Sciatic nerve (tissue), 2 donors: ENCODE measurements around the gene STAG2. TPM values are rescaled to one million over a fixed set of nuclear protein-coding genes. Genes with fewer than 3 reads are reported as not detected.
"Not testable (repeated sequence)": the region's sequence is repeated elsewhere in the genome, so short reads cannot be mapped to it uniquely, and the experiment has no call there.

ENCODE experiments used
- ATAC-seq: fragments of 200-7000 bp; cut with Tn5 transposase; one replicate; pipeline ENCODE4 v1.9.1; 2020; ENCODE audit warnings: mild to moderate bottlenecking, moderate library complexity
- DNase-seq: peaks from one replicate; pipeline ENCODE4 v3.0.0-alpha.2; 2020; ENCODE audit warnings: low spot score
- intact Hi-C: fragments of 100-400 bp; cut with DNase I; formaldehyde crosslinking; loops from one replicate; pipeline ENCODE4 v1.14.2; 2022
- total RNA-seq: library from RNA; stranded (reverse); fragmentation: NEBNext Ultra II Directional; extraction: Animal tissue kit (Norgen Biotek cat#: 25700); gene quantifications from one replicate; pipeline ENCODE4 v1.2.1, GENCODE V29; 2021
- donor health status: DM: no; HTN: no; CAD: no.
- donor health status: DM: no; HTN: no; CAD: no.

STAG2 gene
- total RNA-seq, 1 donor from 2014 or later: 98.2 TPM

DNA sequence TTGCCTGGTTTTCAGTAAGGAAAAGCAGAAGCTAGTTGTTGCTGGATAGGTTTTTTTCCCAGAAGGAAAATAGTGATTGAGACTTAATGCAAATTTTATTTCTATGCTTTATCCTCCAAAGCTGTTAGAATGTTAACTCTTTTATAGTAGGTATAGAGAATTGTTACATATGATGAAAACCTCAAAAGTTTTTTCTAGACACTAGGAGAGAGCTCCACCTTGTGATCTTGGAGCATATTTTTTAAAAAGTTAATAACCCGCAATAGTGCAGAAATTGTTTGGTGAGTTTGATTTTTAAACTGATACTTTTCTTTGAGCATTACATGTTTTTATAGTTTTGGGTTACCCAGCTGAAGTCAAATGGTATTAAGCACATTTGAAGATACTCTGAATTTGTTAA lies 56.5 kb downstream of the STAG2 start:
- intact Hi-C loops: no loop called here
- DNase-seq (no peak), ATAC-seq (no peak)

DNA sequence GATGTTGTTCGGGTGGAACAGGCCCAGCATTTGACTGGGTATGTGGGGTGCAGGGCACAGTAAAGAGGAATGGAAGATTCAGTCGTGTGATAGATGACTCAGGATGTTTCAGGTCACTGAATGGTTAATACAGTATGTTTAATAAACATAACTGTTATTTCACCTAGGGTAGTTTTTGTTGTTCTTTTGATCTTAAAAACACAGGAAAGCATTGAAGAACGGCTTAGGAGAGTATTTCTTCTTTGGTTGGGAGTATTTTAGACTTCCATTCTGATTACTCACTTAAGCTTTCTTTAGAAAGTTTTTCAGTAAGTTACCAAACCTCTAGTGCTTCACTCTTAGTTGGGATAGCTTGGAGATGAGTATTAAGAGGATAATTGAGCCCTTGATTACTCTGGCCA lies 62.3 kb downstream of the STAG2 start:
- ATAC-seq (no peak), DNase-seq (no peak)
- intact Hi-C loops: no loop called here

DNA sequence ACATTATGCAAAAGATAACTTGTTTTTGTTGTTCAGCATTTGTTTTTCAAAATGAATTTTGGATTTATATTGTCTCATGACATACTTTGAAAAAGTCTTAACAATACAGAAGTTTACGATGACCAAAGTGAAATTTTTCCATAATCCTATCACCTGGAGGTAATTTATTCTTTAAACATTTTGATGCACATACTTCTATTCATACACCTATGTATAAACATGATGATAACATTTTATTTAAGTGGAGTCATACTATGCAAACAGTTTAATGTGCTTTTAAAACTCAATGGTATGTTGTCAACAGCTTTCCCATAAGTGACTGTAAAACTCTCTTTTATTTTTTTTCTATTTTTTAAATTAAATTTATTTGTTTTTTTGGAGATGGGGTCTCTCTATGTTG lies 65.0 kb downstream of the STAG2 start:
- DNase-seq: no peak
- ATAC-seq: no peak
- intact Hi-C loops: no loop called here

DNA sequence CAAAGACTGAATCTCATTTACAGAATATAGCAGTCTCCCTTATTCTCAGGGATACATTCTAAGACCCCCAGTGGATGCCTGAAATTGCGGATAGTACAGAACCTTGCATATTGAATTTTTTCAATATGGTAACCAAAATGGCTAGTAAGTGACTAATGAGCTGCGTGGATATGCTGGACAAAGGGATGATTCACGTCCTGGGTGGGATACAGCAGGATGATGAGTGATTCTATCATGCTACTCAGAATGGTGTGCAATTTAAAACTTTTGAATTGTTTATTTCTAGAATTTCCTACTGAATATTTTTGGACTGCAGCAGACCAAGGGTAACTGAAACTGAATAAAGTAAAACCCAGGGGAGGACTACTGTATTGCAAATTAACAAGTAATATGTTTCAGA lies 66.7 kb downstream of the STAG2 start:
- no peak for DNase-seq
- no peak for ATAC-seq
- intact Hi-C loops: no loop called here

DNA sequence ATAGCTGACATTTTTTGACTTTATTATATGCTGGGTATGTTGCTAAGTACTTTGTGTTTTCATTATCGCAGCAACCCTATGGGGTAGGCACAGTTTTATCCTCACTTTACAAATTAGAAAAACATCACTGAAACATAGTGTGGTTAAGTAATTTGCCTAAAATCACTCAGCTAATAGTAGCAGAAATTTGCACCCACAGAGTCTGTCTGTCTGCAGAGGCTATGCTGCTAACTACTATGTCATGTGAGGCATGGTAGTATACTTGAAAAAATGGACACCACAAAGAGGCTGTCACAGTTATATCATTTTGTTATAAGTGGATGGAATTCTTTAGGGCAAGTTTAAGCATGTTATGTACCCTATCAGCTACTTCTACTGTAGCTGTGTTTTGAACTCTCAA lies 69.0 kb downstream of the STAG2 start:
- intact Hi-C loops: no loop called here
- DNase-seq (no peak), ATAC-seq (no peak)

DNA sequence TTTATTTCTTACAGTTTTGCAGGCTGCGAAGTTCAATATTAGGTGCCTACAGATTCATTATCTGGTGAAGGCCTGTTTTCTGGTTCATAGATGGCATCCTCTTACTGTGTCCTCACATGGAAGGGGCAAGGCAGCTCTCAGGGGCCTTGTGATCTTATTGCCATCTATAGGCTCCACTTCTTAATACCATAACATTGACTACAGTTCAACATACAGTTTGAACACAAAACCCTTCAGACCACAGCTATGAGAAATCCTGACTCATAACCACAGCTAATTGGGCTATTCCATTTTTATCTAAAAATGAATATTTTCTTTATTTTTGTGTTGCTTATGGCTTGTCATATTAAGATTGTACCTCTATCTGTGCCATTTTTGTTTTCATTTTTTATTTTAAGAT lies 72.3 kb downstream of the STAG2 start:
- intact Hi-C loops: no loop called here
- no peak for DNase-seq
- ATAC-seq: no peak

DNA sequence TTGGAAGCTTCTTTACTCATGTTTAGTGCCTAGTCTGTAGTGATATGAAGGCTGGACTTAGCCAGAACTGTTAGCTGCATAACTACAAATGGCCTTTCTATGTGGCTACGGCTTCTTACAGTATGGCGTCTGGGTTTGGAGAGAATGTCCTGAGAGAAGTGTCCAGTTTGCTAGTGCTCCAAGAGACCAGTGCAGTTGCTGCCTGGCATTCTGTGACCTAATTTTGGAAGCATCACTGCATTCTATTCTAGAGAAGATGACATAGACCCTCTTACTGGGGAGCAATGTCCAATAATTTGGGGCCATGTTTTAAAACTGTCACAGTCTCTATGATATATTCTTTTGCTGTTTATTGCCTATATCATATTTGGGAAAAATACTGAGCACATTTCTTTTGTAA lies 74.2 kb downstream of the STAG2 start:
- ATAC-seq (no peak), DNase-seq (no peak)
- intact Hi-C loops: no loop called here

DNA sequence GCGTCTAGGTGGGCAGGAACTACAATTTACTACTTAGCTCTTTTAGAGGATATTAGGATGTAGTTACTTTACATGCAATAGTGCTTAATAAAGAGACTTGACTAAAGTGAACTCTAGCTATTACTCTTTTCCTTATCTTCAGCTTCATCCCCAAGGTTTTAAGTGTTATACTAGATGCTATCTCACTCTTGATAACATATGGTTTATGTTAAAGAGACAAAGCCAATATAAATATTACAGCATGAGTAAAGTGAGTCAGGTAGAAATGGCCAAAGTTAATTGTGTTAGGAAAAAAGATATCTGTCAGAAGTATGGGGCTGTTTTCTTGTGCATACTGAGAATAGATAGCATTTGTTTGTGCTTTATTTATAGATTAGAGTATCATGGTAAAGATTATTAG lies 80.5 kb downstream of the STAG2 start:
- DNase-seq (no peak), ATAC-seq (no peak)
- intact Hi-C loops: no loop called here

DNA sequence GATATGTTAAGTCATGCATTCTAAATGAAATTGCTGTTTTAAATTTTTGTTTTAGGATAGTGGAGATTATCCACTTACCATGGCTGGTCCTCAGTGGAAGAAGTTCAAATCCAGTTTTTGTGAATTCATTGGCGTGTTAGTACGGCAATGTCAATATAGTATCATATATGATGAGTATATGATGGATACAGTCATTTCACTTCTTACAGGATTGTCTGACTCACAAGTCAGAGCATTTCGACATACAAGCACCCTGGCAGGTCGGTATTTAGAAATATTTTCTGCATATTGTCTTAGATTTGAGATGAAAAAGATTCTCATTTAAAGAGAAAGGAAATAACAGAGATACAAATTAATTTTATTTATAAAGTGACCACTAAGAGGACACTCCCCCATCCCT lies 83.6 kb downstream of the STAG2 start:
- DNase-seq (no peak), ATAC-seq (no peak)
- intact Hi-C loops: no loop called here

DNA sequence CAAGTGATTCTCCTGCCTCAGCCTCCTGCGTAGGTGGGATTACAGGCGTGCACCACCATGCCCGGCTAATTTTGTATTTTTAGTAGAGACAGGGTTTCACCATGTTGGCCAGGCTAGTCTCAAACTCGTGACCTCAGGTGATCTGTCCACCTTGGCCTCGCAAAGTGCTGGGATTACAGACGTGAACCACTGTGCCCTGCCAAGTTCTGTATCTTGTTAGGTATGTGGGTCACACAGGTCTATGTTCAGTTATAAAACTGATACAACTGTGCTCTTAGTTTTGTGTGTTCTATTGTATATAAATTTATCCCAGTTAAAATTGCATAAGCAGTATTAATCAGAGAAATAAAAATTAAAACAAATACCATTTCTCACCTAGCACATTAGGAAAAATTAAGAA lies 122.9 kb downstream of the STAG2 start:
- intact Hi-C loops, ATAC-seq, DNase-seq: not testable (repeated sequence)

DNA sequence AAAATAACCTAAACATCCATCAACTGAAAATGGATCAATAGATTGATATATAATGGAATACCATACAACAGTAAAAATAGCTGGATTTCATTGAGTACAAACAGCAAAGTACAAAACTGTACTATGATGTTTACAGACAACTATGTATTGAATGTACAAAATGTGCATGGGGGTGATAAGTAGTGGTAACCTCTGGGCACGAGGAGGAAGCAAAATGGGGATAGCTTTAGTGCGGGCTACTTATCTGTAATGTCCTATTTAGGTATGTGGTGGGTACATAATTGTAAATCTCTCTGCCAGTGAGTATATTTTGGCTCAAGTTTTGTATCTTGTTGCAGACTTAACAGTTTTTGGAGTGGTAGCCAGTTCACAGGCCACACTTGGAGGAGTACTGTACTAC lies 123.6 kb downstream of the STAG2 start:
- intact Hi-C loops: no loop called here
- ATAC-seq: no peak
- no peak for DNase-seq

DNA sequence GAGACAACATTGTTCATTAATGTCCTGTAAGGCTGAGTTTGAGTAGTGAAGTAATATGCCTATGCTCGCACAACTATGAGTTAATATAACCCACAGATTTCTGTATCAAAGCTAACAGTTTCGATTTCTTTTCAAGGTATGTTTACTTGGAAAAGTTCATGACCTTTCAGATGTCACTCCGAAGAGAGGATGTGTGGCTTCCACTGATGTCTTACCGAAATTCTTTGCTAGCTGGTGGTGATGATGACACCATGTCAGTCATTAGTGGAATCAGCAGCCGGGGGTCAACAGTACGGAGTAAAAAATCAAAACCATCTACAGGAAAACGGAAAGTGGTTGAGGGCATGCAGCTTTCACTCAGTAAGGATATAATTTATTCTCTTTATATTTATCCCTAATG lies 124.9 kb downstream of the STAG2 start:
- ATAC-seq: no peak
- intact Hi-C loops: no loop called here

DNA sequence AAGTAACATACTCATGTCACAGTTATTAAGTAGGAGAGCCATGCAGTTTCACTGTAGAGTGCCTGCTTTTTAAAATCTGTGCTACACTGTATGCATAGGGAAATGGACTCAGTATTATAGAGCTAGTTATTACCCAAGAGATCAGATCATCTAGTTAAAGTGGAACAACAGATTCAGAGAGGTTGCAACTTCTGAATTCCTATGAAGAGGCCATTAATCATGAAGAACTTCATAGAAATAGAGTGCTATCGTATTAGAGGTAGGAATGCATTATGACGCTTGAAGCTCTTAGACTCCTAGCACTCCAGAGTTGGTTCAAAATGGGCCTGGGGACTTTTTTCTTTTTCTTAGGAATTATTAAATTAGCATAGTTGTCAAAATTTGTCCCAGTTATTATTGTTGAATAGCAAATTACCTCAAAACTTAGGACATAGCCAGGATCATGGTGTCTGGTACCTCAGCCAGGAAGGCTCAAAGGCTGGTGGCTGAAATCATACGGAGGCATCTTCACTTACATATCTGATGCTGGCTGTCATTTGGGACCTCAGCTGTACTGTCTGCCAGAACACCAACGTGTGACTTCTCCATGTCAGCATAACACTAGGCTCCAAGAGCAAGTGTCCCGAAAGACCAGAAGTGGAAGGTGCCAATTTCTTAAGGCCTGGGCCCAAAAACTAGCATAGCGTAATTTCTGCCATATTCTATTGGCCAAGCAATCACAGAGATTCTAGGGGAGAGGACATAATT lies 125.7 kb downstream of the STAG2 start:
- intact Hi-C loops: no loop called here
- ATAC-seq (no peak), DNase-seq (no peak)

More for the DNA sequence above, 124.9 kb downstream of the STAG2 start:
- no peak for DNase-seq

DNA sequence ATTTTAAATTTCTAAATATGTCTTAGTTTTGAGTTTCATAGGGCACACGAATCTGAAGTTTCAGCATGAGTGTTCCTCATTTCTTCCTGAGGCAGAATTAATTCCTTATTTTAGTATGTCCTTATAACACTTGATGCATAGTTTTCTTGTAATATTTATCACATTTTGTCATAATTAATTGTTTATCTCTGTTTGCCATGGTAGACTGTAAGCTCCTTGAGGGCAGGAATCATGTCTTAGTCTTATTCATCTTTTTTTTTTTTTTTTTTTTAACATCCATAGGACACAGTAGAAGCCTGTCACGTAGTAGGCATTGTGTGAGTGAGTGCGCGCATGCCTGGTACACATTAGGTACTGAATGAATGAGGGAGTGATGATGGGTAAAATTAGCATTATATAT lies 131.7 kb downstream of the STAG2 start:
- ATAC-seq: no peak
- DNase-seq: no peak
- intact Hi-C loops: no loop called here

DNA sequence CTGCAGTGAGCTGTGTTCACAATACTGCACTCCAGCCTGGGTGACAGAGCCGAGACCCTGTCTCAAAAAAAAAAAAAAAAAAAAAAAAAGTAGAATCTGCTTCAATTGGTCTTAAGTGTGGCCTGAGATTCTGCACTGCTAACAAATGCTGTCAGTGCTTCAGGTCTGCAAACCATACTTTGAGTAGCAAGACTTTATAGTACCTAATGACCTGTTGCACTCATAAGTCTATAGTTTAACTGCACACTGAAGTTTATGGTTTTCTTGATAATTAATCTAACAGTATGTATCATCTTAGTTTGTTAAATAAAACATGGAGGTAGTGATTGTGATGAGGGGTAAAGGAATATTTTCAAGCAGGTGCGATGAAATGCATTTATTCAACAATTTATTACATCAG lies 135.6 kb downstream of the STAG2 start:
- ATAC-seq: peak; percentile 13
- no peak for DNase-seq
- intact Hi-C loops: no loop called here

DNA sequence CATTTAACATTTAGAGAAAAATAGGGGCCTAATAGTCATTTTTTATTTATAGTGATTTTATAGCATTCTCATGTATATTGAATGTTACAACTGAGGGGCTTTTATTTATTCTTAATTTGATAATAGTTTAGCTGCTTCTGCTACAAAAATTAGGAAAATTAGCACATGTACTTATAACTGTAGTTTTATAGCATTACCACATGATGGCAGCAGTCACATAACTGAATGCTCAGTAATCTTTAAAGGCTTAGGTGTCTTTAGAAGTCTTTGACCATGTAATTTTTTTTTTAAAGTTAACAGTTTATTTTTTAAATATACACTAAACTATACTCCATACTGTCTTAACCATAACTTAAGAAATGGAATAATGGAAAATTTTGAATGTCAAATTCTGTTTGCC lies 136.6 kb downstream of the STAG2 start:
- DNase-seq (no peak), ATAC-seq (no peak)
- intact Hi-C loops: no loop called here

DNA sequence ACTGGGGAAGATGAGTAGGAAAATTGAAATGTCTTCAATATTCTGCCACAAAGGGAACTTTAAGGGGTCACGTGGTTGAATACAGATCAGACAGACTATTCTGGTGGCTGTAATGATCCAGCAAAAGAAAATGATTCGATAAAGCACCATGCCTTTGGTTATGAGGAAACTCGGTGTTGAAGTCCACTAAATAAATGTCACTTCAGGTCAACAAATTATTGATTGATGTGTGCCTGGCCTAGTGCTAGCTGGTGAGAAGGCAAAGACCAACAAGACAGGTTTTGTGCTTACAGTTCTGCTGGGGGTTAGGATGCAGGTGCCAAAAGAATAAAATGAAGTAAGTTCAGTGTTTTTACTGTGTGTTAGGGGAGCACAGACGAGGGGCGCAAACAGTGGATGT lies 142.5 kb downstream of the STAG2 start:
- intact Hi-C loops: no loop called here
- DNase-seq (no peak), ATAC-seq (no peak)

DNA sequence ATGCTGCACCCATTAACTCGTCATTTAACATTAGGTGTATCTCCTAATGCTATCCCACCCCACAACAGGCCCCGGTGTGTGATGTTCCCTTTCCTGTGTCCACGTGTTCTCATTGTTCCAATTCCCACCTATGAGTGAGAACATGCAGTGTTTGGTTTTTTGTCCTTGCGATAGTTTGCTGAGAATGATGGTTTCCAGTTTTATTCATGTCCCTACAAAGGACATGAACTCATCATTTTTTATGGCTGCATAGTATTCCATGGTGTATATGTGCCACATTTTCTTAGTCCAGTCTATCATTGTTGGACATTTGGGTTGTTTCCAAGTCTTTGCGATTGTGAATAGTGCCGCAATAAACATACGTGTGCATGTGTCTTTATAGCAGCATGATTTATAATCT lies 143.0 kb downstream of the STAG2 start:
- DNase-seq, intact Hi-C loops: not testable (repeated sequence)

DNA sequence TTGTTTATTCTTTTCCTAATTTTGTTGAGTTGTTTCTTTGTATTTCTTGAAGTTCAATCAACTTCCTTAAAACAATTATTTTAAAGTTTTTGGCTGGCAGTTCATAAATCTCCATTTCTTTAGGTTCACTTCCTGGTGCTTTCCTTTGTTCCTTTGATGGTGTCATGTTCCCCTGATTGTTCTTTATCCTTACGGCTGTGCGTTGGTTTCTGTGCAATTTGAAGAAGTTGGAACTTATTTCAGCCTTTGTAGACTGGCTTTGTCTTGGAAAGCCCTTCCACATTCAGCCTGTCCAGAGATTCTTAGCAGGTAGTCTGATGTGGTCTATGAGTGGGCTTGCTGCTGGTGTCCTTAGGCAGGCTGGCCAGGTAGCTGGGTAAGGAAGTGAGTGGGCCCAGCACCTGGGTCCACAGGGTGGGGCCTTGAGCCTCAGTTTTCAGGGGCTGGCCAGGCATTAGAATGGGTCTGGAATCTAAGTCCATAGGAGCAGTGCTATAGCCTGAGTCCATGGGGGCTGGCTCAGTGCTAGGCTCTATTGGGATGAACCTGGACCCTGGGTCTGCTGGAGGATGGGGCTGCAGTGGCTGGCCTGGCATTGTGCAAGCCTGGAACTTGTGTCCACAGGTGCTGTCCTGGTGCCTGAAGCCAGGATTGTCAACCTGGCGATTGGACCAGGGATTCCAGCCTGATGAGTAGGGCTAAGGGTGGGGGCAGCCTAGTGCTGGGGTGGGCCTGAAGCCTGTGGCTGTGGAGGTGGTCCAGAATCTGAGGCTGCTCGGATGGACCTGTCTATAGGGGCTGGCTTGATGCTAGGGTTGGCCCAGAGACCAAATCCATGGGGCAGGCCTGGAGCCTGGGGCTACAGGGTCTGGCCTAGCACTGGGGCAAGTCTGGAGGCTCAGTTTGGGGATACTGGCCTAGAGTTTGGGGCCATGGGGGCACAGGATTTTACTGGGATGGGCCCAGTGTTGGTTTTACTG lies 152.4 kb downstream of the STAG2 start:
- DNase-seq (no peak), ATAC-seq (no peak)
- intact Hi-C loops: no loop called here

More for the DNA sequence above, 143.0 kb downstream of the STAG2 start:
- not testable (repeated sequence) for ATAC-seq

DNA sequence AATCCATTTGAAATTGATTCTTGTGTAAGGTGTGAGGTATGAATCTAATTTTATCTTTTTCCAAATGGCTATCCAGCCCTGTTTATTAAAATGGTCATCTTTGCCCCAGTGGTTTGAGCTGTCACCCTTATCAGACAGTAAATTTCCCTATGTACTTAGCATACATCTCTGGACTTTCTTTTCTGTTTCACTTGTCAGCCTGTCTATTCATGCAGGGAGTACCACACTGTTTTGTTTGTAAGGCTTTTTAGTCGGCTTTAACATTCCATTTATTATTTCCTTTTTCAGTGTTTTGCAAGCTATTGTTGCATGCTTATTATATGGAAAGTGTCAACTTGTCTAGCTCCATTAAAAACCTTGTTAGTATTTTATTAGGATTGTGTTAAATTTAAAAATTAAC lies 155.8 kb downstream of the STAG2 start:
- DNase-seq: no peak
- no peak for ATAC-seq
- intact Hi-C loops: no loop called here
